Measurements from ENCODE around the gene ESAM.

DNA sequence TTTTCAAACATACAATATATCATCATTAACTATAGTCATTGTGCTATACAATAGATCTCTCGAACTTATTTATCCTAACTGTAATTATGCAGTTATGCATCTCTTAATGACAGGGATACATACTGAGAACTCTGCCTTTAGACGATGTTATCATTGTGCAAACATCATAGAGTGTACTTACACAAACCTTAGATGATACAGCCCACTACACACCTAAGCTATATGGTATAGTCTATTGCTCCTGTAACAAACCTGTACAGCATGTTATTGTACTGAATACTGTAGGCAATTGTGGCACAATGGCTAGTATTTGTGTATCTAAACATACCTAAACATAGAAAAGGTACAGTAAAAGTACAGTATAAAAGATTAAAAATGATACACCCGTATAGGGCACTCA is 49.7 kb downstream of the ESAM start:
- TF ChIP-seq, protein P1, sequence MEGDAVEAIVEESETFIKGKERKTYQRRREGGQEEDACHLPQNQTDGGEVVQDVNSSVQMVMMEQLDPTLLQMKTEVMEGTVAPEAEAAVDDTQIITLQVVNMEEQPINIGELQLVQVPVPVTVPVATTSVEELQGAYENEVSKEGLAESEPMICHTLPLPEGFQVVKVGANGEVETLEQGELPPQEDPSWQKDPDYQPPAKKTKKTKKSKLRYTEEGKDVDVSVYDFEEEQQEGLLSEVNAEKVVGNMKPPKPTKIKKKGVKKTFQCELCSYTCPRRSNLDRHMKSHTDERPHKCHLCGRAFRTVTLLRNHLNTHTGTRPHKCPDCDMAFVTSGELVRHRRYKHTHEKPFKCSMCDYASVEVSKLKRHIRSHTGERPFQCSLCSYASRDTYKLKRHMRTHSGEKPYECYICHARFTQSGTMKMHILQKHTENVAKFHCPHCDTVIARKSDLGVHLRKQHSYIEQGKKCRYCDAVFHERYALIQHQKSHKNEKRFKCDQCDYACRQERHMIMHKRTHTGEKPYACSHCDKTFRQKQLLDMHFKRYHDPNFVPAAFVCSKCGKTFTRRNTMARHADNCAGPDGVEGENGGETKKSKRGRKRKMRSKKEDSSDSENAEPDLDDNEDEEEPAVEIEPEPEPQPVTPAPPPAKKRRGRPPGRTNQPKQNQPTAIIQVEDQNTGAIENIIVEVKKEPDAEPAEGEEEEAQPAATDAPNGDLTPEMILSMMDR (IDR thresholded peaks at IDR 0.05) = no peak
- no peak for TF ChIP-seq POLR2A (IDR thresholded peaks at IDR 0.05)
